CD4-positive, alpha-beta T cell treated with Interleukin-17A for 1 hour (primary cell): Measurements from ENCODE around the gene ARSB.
"Not testable (repeated sequence)": the region's sequence is repeated elsewhere in the genome, so short reads cannot be mapped to it uniquely, and the experiment has no call there.

Experiments
- DNase-seq: peaks from one replicate; pipeline ENCODE4 v3.0.0-alpha.2; 2020

ARSB gene

GRCh38 chr5:78993165-78993564, 8.1 kb upstream of the ARSB start:
- no peak for DNase-seq

- DNase-seq, result no peak
Observed at GRCh38 chr5:78992146-78992545, 7.0 kb upstream of the ARSB start.

- no peak for DNase-seq
Observed at GRCh38 chr5:78989080-78989479, 4.0 kb upstream of the ARSB start.

- peak; percentile 47 for DNase-seq
Observed at GRCh38 chr5:78985725-78986223, 664 bp upstream of the ARSB start.

- DNase-seq, result peak; percentile 84
Observed at GRCh38 chr5:78984439-78985115, 533 bp downstream of the ARSB start.

GRCh38 chr5:78983601-78984438, 1.3 kb downstream of the ARSB start:
- peak; percentile 4 for DNase-seq

- DNase-seq, result not testable (repeated sequence)
Observed at GRCh38 chr5:78983194-78983593, 1.9 kb downstream of the ARSB start.

- DNase-seq, result no peak
Observed at GRCh38 chr5:78979909-78980308, 5.2 kb downstream of the ARSB start.

GRCh38 chr5:78979117-78979742, 5.9 kb downstream of the ARSB start:
- no peak for DNase-seq

GRCh38 chr5:78975035-78975434, 10.1 kb downstream of the ARSB start:
- no peak for DNase-seq

GRCh38 chr5:78974601-78975000, 10.5 kb downstream of the ARSB start:
- no peak for DNase-seq

- no peak for DNase-seq
Observed at GRCh38 chr5:78974011-78974410, 11.1 kb downstream of the ARSB start.

GRCh38 chr5:78972654-78973428, 12.3 kb downstream of the ARSB start:
- DNase-seq, result no peak

GRCh38 chr5:78971998-78972397, 13.1 kb downstream of the ARSB start:
- DNase-seq, result no peak

- no peak for DNase-seq
Observed at GRCh38 chr5:78968781-78969180, 16.3 kb downstream of the ARSB start.

GRCh38 chr5:78964889-78965288, 20.2 kb downstream of the ARSB start:
- peak; percentile 10 for DNase-seq

GRCh38 chr5:78961743-78962142, 23.4 kb downstream of the ARSB start:
- no peak for DNase-seq

GRCh38 chr5:78959767-78960166, 25.3 kb downstream of the ARSB start:
- no peak for DNase-seq

- no peak for DNase-seq
Observed at GRCh38 chr5:78958672-78959445, 26.3 kb downstream of the ARSB start.

- DNase-seq, result no peak
Observed at GRCh38 chr5:78956901-78957300, 28.2 kb downstream of the ARSB start.

- no peak for DNase-seq
Observed at GRCh38 chr5:78953092-78953800, 31.9 kb downstream of the ARSB start.
